CD4-positive, alpha-beta T cell treated with Interferon gamma for 1 hour (primary cell): ENCODE measurements around the gene ASCL4.
"Not testable (repeated sequence)": the region's sequence is repeated elsewhere in the genome, so short reads cannot be mapped to it uniquely, and the experiment has no call there.

Experiments used
- DNase-seq: peaks from one replicate; pipeline ENCODE4 v3.0.0-alpha.2; 2020

The ASCL4 gene, protein sequence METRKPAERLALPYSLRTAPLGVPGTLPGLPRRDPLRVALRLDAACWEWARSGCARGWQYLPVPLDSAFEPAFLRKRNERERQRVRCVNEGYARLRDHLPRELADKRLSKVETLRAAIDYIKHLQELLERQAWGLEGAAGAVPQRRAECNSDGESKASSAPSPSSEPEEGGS

DNA sequence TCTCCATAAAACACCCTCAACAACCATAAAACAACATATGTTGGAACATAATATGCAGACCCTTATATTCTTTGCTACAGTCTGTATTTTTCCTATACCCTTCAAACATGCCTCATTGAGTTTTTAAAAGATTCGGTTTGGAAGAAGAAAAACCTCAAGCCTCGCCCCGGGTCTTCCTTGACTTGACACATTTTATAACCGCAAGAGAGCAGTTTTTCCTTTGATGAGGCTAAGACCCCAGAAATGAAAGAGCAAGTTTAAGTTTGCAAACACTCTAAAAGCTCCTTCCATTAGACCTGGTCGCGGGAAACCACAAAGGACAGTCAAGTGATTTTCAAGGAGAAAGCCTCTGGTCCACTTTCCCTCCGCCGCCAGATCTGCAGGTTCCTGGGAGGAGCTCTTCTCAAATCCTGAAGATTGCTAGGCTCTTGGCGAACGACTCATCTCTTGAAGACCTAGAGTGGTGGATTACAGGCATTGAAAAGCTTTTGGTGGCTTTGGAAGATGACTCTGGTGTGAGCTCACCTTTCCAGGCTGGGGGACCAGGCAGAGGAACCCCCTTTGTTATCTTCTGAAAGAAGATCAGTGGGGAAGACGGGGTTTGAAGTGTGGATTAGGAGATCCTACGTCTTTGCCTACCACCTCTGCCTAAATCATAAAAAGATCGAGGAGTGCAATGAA lies at the start of gene ASCL4:
ASCL4 (plus strand) TSS at position 356 of the 681 bp plus-strand sequence. CDS start 515 bp downstream, outside the sequence.
- no peak for DNase-seq

DNA sequence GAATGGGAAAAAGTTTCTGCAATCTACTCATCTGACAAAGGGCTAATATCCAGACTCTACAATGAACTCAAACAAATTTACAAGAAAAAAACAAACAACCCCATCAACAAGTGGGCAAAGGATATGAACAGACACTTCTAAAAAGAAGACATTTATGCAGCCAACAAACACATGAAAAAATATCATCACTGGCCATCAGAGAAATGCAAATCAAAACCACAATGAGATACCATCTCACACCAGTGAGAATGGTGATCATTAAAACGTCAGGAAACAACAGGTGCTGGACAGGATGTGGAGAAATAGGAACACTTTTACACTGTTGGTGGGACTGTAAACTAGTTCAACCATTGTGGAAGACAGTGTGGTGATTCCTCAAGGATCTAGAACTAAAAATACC lies 47.2 kb upstream of the ASCL4 start:
- not testable (repeated sequence) for DNase-seq

DNA sequence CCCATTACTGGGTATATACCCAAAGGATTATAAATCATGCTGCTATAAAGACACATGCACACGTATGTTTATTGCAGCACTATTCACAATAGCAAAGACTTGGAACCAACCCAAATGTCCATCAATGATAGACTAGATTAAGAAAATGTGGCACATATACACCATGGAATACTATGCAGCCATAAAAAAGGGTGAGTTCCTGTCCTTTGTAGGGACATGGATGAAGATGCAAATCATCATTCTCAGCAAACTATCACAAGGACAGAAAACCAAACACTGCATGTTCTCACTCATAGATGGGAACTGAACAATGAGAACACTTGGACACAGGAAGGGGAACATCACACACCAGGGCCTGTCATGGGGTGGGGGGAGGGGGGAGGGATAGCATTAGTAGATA lies 46.8 kb upstream of the ASCL4 start:
- not testable (repeated sequence) for DNase-seq

DNA sequence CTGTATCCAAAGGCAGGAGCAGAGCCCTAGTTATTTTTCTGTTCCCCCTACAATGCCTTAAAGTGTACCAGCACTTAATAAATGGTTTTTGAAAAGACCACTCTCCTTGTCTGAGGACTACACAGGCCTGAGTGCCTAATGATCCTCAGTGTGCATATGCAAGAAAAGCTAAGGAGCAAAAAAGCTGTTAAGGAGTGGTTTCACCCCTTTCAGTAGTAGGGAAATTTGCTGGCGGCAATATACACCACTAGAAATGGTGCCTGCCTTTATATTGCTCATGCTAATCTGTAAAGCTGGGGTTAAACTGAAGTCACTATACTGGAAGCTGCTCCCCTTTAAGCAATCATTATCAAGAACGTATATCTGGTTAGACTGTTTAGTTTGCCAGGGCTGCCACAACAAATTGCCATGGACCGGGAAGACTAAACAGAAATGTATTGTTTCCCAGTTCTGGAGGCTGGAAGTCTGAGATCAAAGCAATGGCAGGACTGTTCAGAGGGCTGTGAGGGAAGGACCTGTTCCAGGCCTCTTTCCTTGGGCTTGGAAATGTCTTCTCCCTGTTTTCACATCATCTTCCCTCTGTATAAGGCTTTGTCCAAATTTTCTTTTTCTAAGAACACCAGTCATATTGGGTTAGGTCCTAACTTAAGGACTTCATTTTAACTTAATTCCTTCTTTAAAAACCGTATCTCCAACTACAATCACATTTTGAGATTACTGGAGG lies 43.7 kb upstream of the ASCL4 start:
- DNase-seq = no peak

DNA sequence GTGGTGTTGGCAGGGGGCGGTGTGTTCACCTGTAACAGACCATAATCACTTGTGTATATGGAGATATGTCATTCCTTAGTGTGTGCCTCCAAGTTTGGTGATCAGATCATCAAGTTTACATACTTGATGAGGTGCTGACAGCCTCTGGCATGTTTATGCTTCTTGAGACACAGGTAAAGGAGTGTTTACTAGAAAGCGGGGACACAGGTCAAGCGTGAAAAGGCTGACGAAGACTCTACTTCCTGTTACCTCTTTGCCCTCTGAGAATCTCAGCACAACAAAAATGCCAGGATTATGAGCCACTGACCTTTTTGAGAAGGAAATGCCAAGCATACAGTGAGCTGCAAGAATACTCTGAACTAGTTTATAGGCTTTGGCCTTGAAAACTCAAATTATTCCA lies 43.1 kb upstream of the ASCL4 start:
- peak; percentile 55 for DNase-seq

DNA sequence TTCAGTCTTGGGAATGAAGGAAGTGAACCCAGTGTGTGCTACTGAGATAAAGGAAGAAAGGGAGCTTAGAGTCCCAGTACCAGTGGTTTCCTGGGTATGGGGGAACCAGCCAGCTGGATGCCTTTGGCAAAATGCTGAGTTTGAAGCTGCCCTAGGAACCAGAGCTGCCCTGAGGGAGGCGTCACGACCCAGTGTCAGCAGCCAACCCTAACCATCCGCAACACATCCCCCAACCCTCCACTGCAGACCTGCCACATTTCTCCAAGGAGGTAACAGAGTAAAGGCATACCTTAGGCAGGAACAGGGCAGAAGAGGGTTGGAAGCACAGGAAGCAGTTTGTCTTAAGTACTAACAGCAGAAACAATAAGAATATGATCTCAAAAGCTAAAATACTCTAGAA lies 42.1 kb upstream of the ASCL4 start:
- no peak for DNase-seq

DNA sequence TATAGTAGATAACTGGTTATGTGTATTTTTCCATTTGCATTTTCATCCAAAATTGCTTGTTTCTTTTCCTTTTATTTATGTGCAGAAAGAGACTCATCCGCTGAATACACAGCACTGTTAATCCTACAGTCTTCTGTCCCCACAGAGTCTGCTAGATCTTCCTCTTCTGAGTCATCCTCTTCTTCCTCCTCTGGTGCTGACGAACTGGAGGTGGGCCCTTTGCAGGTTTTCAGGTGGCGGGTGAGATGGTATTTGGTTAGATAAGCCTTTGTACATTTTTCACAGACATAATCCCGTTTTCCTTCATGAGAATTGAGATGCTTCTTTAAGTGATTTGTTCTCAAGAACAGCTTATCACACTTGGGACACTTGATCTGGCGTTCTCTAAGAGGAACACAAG lies 40.4 kb upstream of the ASCL4 start:
- DNase-seq = no peak

DNA sequence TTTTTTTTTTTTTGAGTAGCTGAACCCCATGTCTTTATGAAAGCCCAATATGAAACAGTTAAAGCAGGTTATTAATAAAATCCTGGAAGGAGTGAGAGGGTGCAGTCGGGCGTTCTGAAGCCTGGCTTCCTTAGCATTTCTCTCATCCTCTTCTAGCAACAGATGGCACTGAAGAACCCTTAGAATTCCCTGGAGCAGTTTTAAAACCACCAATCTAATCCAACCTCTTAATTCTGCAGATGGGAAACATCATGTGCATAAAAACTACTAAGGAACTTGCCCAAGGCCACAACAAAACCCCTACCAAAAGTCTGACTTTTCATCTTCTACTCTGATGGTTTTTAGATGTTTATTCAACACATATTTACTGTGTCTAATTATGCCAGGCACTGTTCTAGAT lies 38.7 kb upstream of the ASCL4 start:
- no peak for DNase-seq

DNA sequence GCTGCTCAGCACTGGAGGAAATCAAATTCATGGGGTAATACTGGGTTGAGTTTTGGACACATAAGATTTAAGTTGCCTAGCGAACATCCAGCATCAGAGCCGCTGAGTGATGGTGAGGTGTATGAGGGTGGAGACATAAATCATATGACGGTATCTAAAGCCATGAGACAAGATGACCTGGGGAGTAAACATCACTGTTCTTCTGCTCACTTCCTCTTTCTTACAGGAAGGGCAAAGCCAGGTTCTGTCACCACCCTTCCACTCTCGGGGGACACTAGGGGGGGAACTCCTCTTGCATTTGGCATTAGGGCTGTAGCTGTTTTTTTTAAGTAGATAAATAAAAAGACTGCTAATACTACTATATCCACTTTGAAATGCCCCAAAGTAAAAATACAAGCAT lies 37.6 kb upstream of the ASCL4 start:
- DNase-seq = peak; percentile 85

DNA sequence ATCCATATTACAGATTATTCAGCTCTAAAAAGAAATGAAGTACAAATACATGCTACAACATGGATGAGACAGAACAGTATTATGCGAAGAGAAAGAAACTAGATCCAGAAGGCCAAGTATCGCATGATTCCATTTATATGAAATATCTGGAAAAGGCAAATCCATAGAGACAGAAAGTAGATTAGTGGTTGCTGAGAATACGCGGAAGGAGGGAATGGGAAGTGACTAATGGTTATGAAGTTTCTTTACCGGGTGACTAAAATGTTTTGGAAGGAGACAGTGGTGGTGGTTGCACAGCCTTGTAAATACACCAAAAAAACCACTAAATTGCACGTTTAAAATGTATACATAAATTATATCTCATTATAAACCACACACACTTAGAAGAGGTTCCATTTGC lies 26.0 kb upstream of the ASCL4 start:
- no peak for DNase-seq

DNA sequence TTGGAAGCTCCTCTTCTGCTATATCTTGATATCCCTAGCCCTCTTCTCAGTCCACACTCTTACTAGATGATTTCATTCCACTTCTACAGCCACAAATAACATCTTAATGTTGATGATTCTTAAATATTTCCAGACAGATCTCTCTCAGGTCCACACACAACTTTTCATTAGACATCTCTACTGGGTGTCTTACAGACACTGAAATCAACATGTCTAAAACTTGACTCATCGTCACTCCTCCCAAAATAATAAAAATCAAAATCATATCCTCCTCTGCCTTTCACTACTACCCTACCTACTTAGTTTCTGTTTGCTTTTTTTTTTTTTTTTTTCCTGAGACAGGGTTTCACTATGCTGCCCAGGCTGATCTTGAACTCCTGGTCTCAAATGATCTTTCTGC lies 25.4 kb upstream of the ASCL4 start:
- DNase-seq = no peak

DNA sequence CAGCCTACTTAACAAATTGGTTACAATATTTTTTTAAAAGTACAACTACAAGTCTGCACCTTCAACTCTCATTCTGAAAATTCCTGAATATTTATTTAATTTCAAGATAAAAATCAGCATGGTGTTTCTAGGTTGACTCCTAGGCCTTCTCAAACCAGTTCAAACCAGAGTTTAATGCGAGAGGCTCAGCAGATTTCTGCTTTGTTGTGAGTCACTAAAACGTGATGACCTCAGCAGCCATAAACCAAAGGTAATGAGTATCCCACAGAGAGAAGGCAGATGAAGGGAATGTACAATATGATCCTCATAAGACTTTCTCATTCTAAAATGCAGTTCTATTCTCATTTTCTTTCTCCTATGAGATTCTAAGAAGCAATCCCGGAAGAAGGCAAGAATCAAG lies 15.1 kb upstream of the ASCL4 start:
- DNase-seq = no peak

DNA sequence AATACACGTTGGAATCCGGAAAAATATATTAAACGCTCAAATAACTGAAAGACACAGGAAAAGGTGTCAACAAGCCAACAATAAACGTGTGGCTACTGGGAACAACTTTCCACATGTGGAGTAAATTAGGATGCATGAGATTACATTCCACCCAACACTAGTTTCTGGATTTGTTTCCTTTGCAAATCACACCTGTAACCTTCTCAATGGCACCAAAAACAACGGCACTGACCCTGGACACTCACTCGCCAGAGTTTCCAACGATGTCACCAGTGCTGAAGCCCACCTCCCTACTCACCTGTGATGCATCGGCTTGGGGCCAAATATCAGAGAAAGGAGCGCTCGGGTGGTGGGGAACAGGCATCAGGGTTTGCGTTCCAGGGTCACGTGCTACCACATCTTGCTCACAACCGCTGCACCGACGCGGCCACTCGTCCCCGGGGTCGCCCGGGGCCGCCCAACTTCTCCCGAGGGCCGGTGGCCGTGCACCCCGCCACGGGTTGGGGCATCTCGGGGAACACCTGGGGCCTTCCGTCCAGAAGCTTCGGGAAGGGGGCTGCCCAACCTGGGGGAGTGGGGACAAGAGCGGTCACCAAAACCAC lies 14.2 kb upstream of the ASCL4 start:
- DNase-seq = peak; percentile 7

DNA sequence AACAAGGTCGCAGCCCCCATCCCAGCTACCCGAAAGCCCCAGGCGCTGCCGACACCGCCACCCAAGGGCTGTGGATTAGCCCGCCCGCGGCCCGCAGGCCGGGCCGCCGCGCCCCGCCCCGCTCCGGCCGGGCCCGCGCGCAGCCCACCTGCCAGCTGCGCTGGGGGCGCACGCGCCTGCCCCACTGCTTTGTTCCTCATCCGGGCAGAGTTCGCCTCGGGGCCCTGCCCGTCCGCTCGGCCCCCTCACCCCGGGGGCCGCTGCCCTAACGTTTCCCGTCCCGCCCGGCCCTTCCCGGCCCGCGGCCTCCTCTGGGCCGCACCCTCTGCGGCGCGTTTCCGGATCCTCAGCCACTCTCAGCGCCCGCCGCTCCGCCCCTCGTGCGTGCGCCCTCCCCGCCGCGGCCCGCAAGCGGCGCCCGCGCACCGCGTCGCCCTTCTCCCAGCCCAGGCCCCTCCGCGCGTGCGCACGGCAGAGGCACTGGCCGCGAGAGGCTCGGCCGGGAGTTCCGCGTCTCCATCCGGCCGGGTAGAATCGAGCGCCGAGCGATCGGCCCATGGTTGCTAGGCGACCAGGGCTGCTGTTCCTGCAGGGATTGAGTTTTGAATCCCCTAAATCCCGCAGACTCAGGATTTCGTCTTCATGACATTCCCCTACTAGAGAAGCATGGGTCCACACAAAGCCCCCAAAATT lies 13.5 kb upstream of the ASCL4 start, which contains the start of gene PRDM4:
PRDM4 (minus strand) TSS at position 329 of the 693 bp plus-strand sequence. CDS start 622 bp downstream, outside the sequence.
- DNase-seq = peak; percentile 94

DNA sequence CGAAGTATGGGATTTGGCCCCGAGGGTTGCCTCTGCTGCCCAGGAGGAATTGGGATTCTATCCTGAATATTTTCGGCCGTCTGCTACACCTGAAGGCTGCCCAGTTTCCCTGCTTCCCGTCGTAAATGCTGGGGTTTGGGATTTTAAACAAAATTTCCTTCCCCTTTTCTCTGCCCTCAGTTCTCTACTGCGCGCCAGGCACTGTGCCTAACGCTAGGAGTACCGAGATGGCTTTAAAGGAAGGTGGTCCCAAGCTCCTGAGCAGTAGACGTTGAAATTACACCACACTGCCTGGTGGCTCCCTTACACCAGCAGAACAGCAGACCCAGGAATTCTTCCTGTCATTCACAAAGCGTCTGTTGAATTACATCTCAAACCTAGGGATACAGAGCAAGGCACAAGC lies 13.0 kb upstream of the ASCL4 start:
- DNase-seq = no peak

DNA sequence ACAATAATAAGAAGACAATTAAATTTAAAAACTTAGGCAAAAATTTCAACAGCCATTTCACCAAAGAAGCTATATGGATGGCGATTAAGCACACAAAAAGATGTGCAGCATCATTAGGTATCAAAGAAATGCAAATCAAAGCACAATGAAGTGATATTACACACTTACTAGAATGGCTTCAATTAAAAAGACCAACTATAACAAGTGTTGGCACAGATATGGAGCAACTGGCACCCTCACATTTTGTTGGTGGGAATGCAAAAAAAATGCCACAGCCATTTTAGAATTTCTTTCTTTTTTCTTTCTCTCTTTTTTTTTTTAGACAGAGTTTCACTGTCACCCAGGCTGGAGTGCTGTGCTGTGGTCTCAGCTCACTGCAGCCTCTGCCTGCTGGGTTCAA lies 11.6 kb upstream of the ASCL4 start:
- no peak for DNase-seq

DNA sequence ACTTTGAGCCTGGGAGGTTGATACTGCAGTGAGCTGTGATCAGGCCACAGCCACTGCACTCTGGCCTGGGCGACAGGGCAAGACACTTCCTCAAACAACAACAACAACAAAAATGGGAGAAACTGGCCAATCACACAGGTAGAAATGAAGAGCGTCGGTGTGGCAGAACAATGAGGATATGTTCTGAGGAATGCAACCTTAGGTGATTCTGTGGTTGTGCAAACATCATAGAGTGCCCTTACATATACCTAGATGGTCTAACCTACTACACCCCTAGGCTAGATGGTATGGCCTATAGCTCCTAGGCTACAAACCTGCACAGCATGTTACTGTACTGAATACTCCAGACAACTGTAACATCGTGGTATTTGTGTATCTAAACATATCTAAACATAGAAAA lies 9.9 kb upstream of the ASCL4 start:
- no peak for DNase-seq

DNA sequence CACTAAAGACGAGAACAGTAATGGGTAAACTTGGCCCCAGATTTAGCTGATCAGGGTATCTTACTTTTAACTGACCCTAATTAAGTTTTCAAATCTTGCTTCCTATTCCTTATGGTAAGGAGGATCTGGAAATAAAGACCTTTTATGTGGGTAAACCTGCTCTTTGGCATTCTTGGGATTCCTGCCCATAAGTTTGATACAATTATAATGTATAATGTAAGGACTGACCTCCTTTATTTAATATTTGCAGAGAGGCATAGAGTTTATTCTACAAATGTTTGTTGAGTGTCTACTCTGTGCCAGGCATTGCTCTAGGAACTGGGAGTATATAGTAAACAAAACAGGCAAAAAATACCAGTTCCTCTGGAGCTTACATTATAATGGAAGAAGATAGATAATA lies 9.2 kb upstream of the ASCL4 start:
- no peak for DNase-seq

DNA sequence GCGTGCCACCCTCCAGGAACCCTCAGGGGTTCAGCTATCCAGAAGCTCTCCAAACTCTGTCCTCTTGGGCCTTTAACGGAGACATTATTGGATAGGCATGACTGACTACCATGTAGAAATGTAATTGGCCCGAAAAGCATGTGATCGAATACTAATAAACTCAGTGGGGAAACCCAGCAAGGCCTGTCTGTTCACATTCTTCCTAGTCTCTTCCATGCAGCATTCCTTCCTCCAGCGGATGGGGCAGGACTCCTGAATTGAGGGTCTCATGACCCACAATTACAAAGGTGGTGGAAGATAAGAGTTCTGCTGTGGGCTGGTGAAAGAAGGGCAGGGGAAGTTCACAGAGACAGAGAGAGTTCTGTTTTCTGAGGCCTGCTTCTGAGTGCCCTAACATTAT lies 7.0 kb upstream of the ASCL4 start:
- no peak for DNase-seq

DNA sequence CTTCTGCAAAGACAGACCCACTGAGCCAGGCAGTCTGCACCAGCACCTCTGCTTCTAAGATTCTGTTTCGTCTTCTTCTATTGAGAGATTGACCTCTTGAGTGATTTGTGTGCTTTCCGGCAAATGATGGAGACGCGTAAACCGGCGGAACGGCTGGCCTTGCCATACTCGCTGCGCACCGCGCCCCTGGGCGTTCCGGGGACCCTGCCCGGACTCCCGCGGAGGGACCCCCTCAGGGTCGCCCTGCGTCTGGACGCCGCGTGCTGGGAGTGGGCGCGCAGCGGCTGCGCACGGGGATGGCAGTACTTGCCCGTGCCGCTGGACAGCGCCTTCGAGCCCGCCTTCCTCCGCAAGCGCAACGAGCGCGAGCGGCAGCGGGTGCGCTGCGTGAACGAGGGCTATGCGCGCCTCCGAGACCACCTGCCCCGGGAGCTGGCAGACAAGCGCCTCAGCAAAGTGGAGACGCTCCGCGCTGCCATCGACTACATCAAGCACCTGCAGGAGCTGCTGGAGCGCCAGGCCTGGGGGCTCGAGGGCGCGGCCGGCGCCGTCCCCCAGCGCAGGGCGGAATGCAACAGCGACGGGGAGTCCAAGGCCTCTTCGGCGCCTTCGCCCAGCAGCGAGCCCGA lies 703 bp downstream of the ASCL4 start:
- DNase-seq = no peak

DNA sequence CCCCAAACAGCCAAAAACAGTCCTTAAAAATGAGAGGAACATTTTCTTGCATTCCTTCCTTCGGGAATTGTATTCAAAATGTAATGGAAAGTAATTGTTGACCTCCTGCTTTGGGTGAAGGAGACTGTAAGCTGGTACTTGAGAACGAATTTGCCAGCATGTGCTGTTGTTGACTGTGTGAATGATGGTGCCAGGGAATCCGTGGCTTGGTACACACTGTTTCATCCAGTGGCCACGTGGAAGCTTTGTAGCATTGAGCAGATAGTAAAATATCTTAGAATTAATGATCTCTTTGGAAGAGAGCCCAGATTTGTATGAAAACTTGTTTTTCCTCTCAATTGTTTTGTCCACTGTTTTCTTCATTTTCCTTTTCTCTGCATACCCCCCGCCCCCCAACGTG lies 1.7 kb downstream of the ASCL4 start:
- no peak for DNase-seq

DNA sequence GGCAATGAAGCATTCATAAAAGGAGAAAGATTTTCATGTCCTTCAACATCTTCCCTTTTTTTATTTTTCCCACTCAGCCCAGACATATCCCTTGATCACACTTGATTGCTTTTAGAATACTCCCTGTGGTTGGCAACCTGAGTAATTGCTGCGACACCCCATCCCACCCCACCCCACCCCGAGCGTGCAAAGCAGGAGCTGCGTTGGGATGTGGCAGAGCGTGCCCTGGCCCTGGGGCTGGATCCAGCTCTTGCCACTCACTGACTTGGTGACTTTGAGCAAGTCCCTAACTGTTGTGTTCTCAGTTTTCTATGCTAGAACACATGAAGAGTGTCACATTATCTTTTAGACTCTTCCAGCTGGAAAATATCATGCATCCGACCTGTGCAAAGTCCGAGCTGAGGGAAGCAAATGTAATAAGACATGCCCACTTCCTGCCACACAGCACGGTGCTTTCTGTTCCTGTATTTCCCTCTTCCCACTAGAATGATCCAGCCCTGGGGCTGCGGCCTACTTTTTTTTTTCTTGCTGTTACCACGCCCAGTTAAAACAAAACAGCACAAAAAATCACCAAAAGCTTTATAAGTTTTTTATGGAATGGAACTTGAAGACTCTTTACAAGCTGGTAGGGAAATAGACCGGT lies 4.0 kb downstream of the ASCL4 start:
- DNase-seq = no peak
